PC-9 (cell line): Measurements from ENCODE around the gene ATP5PB. TPM values are rescaled to one million over a fixed set of nuclear protein-coding genes. Genes with fewer than 3 reads are reported as not detected.

ENCODE experiments used
- BruUV-seq: library from RNA; stranded (reverse); fragments of 400-500 nt; replicated peaks from 2 replicates; lab custom pipeline; 2021; lab: Mats Ljungman, UMichigan
- CTCF ChIA-PET: fragments of 300-600 bp; sonication (Branson Sonifier 250); formaldehyde crosslinking; loops from one replicate; lab custom pipeline; 2022; ENCODE audit warnings: antibody characterized with exemption; lab: Charles Lee
- POLR2A ChIA-PET: fragments of 300-600 bp; sonication (Branson Sonifier 250); formaldehyde crosslinking; loops from one replicate; lab custom pipeline; 2022; ENCODE audit warnings: antibody characterized with exemption; ENCODE audit not compliant: unreplicated experiment; lab: Charles Lee
- DNase-seq, 2 experiments: peaks; one replicate each; pipeline versions ENCODE4 v3.0.0 to v3.0.0-alpha.2; 2015 to 2022; ENCODE audit warnings: mixed read lengths in 1 of 2
- H2AFZ ChIP-seq: fragments of 200-600 bp; sonication (generic); 2 replicates; pipeline ENCODE4 v1.8.1; 2017; ENCODE audit warnings: antibody characterized with exemption
- H3F3A ChIP-seq: fragments of 200-600 bp; sonication (generic); 2 replicates; pipeline ENCODE4 v1.8.1; 2017; ENCODE audit warnings: antibody characterized with exemption, mild to moderate bottlenecking, low read depth; ENCODE audit not compliant: insufficient read depth
- H3K27ac ChIP-seq: fragments of 200-600 bp; sonication (generic); 2 replicates; pipeline ENCODE4 v1.6.1; 2016; ENCODE audit warnings: mixed run types
- H3K27me3 ChIP-seq: fragments of 200-600 bp; sonication (generic); 2 replicates; pipeline ENCODE4 v1.6.1; 2016; ENCODE audit warnings: low read depth, mixed run types; ENCODE audit not compliant: insufficient read depth
- H3K36me3 ChIP-seq: fragments of 200-600 bp; sonication (generic); 2 replicates; pipeline ENCODE4 v1.6.1; 2016; ENCODE audit warnings: low read depth, mixed run types
- H3K4me1 ChIP-seq: fragments of 200-600 bp; sonication (generic); replicated peaks from 2 replicates; pipeline ENCODE4 v1.6.1; 2016; ENCODE audit warnings: mixed run types; ENCODE audit not compliant: insufficient read depth
- H3K4me2 ChIP-seq: fragments of 200-600 bp; sonication (generic); 2 replicates; pipeline ENCODE4 v1.6.1; 2017; ENCODE audit warnings: mixed run types
- H3K4me3 ChIP-seq: fragments of 200-600 bp; sonication (generic); 2 replicates; pipeline ENCODE4 v1.6.1; 2016; ENCODE audit warnings: mixed run types
- H3K79me2 ChIP-seq: fragments of 200-600 bp; sonication (generic); 2 replicates; pipeline ENCODE4 v1.6.1; 2017; ENCODE audit warnings: low read depth, mixed run types
- H3K9me2 ChIP-seq: fragments of 200-600 bp; sonication (generic); 2 replicates; pipeline ENCODE4 v1.8.1; 2017; ENCODE audit warnings: mild to moderate bottlenecking; ENCODE audit not compliant: insufficient read depth
- H3K9me3 ChIP-seq: fragments of 200-600 bp; sonication (generic); 2 replicates; pipeline ENCODE4 v1.8.1; 2016; ENCODE audit warnings: low read depth; ENCODE audit not compliant: insufficient read depth
- H4K20me1 ChIP-seq: fragments of 200-600 bp; sonication (generic); 2 replicates; pipeline ENCODE4 v1.8.1; 2017; ENCODE audit not compliant: insufficient read depth
- CTCF ChIP-seq: fragments of 200-600 bp; sonication (generic); conservative IDR thresholded peaks from 2 replicates; pipeline ENCODE4 v1.6.1; 2017; ENCODE audit warnings: mixed run types, antibody characterized with exemption, mild to moderate bottlenecking, moderate library complexity
- EZH2 ChIP-seq: fragments of 200-600 bp; sonication (generic); IDR thresholded peaks from 2 replicates; pipeline ENCODE4 v1.8.0; 2017; ENCODE audit warnings: antibody characterized with exemption, low read depth
- intact Hi-C: fragments of 100-400 bp; cut with micrococcal nuclease; formaldehyde crosslinking; loops from one replicate; pipeline ENCODE4 v1.10.0; 2022; ENCODE audit not compliant: unreplicated experiment
- total RNA-seq: library from RNA; stranded (reverse); gene quantifications from 2 replicates; pipeline ENCODE4 v1.2.3, GENCODE V29; 2021

Gene ATP5PB
- total RNA-seq, 1 experiment from 2014 or later = 212 TPM

GRCh38 chr1:111420377-111420776, 28.9 kb upstream of the ATP5PB start:
- ChIA-PET CTCF (no interaction called here), POLR2A (no interaction called here)
- H3K36me3 ChIP-seq = no peaks in the 10 kb centered on the region
- H3K27me3 ChIP-seq = no peaks in the 10 kb centered on the region
- intact Hi-C loops = no loop called here
- DNase-seq = peak in 1 of 2 experiments; percentile 65
- H4K20me1 ChIP-seq = no peaks in the 10 kb centered on the region
- H3K4me1 ChIP-seq = peaks cover 56% of the 10 kb centered on the region
- no peak overlapping the region for H2AFZ ChIP-seq
- no peaks in the 10 kb centered on the region for H3K9me3 ChIP-seq
- BruUV-seq = no TSS peak
- peak overlapping the region; percentile 11 for H3K4me2 ChIP-seq
- no peak overlapping the region for H3K27ac ChIP-seq
- no peaks in the 10 kb centered on the region for H3K9me2 ChIP-seq
- no peak overlapping the region for H3K4me3 ChIP-seq
- TF ChIP-seq EZH2 (no peak), CTCF (no peak)
- no peaks in the 10 kb centered on the region for H3K79me2 ChIP-seq
- H3F3A ChIP-seq = peaks cover 23% of the 10 kb centered on the region; the same call in 1 of the 2 replicates

- Histone ChIP-seq H4K20me1 (no peaks in the 10 kb centered on the region), H3K27ac (peak overlapping the region; percentile 58), H3K27me3 (no peaks in the 10 kb centered on the region), H3K4me2 (peak overlapping the region; percentile 83), H3K36me3 (no peaks in the 10 kb centered on the region), H3K79me2 (no peaks in the 10 kb centered on the region), H2AFZ (peak overlapping the region; percentile 79), H3K4me1 (peaks cover 50% of the 10 kb centered on the region), H3K4me3 (peak overlapping the region; percentile 47), H3F3A (peaks cover 23% of the 10 kb centered on the region; the same call in 1 of the 2 replicates), H3K9me3 (no peaks in the 10 kb centered on the region), H3K9me2 (no peaks in the 10 kb centered on the region)
- POLR2A ChIA-PET = interaction anchor here (0.6 to 0.8 kb wide), 5 partner anchors 30 to 548 kb away, joined by 3 to 15 read pairs (median 3); no protein-coding TSS in a partner anchor
- no TSS peak for BruUV-seq
- TF ChIP-seq CTCF (peak; percentile 48; the same call in 1 of the 2 replicates), EZH2 (no peak)
- CTCF ChIA-PET = interaction anchor here (0.5 to 0.9 kb wide), 3 partner anchors 21 to 198 kb away, joined by 3 read pairs; no protein-coding TSS in a partner anchor
- peak; percentile 69 to 93 for DNase-seq
- intact Hi-C loops = no loop called here
These were observed 26.5 kb upstream of the ATP5PB start for GRCh38 chr1:111422546-111423391.

- Histone ChIP-seq H2AFZ (no peak overlapping the region), H3K27ac (no peak overlapping the region), H3K9me2 (no peaks in the 10 kb centered on the region), H3K9me3 (no peaks in the 10 kb centered on the region), H3K27me3 (no peaks in the 10 kb centered on the region), H4K20me1 (no peaks in the 10 kb centered on the region), H3K4me2 (0 out of 2 replicates have a peak overlapping the region, but pooled peaks have one; percentile 83), H3K4me1 (peaks cover 46% of the 10 kb centered on the region), H3K79me2 (no peaks in the 10 kb centered on the region), H3K36me3 (no peaks in the 10 kb centered on the region), H3F3A (peaks cover 27% of the 10 kb centered on the region; the same call in 1 of the 2 replicates), H3K4me3 (no peak overlapping the region)
- ChIA-PET CTCF (no interaction called here), POLR2A (interaction anchor here (0.5 kb wide), 1 partner anchor 590 kb away, joined by 5 read pairs; no protein-coding TSS in a partner anchor)
- BruUV-seq = no TSS peak
- intact Hi-C loops = no loop called here
- DNase-seq = no peak
- no peak for TF ChIP-seq CTCF
- no peak for TF ChIP-seq EZH2
These were observed 25.0 kb upstream of the ATP5PB start for GRCh38 chr1:111424281-111424680.
